CD14-positive monocyte (primary cell): ENCODE results near the gene SFRP4. TPM values are rescaled to one million over a fixed set of nuclear protein-coding genes. Genes with fewer than 3 reads are reported as not detected.

ENCODE experiments used
- DNase-seq, 3 donors: peaks; one replicate each; pipeline ENCODE4 v3.0.0-alpha.2; 2011 to 2022
- H2AFZ ChIP-seq: 2 replicates; pipeline ENCODE4 v1.6.0; 2012; ENCODE audit warnings: mild to moderate bottlenecking, low read depth, low read length, inconsistent platforms; ENCODE audit not compliant: insufficient read depth, poor library complexity, severe bottlenecking
- H3K27ac ChIP-seq, 2 donors: 1 replicate in 1 of 2; 2 replicates in 1 of 2; pipeline ENCODE4 v1.5.1; 2012 to 2013; ENCODE audit warnings: low read length in 2 of 2, control low read depth in 1 of 2, inconsistent platforms in 1 of 2, low read depth in 1 of 2, mild to moderate bottlenecking in 1 of 2
- H3K27me3 ChIP-seq, 2 donors: one replicate each; pipeline versions ENCODE4 v1.6.0 to v1.6.1; 2011 to 2013; ENCODE audit warnings: low read length in 2 of 2; ENCODE audit not compliant: control insufficient read depth in 2 of 2, insufficient read depth in 2 of 2
- H3K36me3 ChIP-seq, 2 donors: replicated peaks in 1 of 2; 1 replicate in 1 of 2; 2 replicates in 1 of 2; pipeline versions ENCODE4 v1.5.1 to v1.6.1; 2012 to 2013; ENCODE audit warnings: low read length in 2 of 2, control low read depth in 1 of 2, inconsistent platforms in 1 of 2, mild to moderate bottlenecking in 1 of 2; ENCODE audit not compliant: insufficient read depth in 2 of 2, control insufficient read depth in 1 of 2
- H3K4me1 ChIP-seq, 2 donors: 1 replicate in 1 of 2; 2 replicates in 1 of 2; pipeline versions ENCODE4 v1.5.1 to v1.6.1; 2012 to 2013; ENCODE audit warnings: low read length in 2 of 2, control low read depth in 1 of 2, inconsistent platforms in 1 of 2, mild to moderate bottlenecking in 1 of 2, moderate library complexity in 1 of 2; ENCODE audit not compliant: insufficient read depth in 2 of 2, control insufficient read depth in 1 of 2
- H3K4me2 ChIP-seq: replicated peaks from 2 replicates; pipeline ENCODE3; 2012; ENCODE audit warnings: low read length, moderate library complexity, mild to moderate bottlenecking; ENCODE audit not compliant: poor library complexity, severe bottlenecking; ENCODE audit errors: extremely low read depth
- H3K4me3 ChIP-seq, 3 experiments: fragments of 200-600 bp in 1 of 3; sonication (generic) in 1 of 3; replicated peaks in 1 of 3; 1 replicate in 2 of 3; 2 replicates in 1 of 3; pipeline ENCODE4 v1.5.1; 2011 to 2013; ENCODE audit warnings: low read length in 3 of 3, mild to moderate bottlenecking in 3 of 3, control low read depth in 2 of 3, low read depth in 2 of 3, inconsistent platforms in 1 of 3, moderate library complexity in 1 of 3
- H3K79me2 ChIP-seq: 2 replicates; pipeline ENCODE4 v1.6.0; 2012; ENCODE audit warnings: mild to moderate bottlenecking, control low read depth, inconsistent platforms, low read length, moderate library complexity; ENCODE audit not compliant: insufficient read depth
- H3K9ac ChIP-seq: 2 replicates; pipeline ENCODE4 v1.6.0; 2017; ENCODE audit warnings: low read length, mild to moderate bottlenecking; ENCODE audit not compliant: insufficient read depth, poor library complexity, severe bottlenecking
- H3K9me3 ChIP-seq, 2 donors: replicated peaks in 1 of 2; 1 replicate in 1 of 2; 2 replicates in 1 of 2; pipeline versions ENCODE4 v1.5.1 to v1.6.1; 2012 to 2013; ENCODE audit warnings: low read length in 2 of 2, control low read depth in 1 of 2; ENCODE audit not compliant: control insufficient read depth in 1 of 2, insufficient read depth in 1 of 2
- H4K20me1 ChIP-seq: 2 replicates; pipeline ENCODE4 v1.6.0; 2012; ENCODE audit warnings: mild to moderate bottlenecking, low read length, control low read depth, moderate library complexity; ENCODE audit not compliant: insufficient read depth
- H3K27ac Mint-ChIP-seq, 7 donors: one replicate each; pipeline ENCODE4 v1.8.0; 2020; ENCODE audit warnings: mild to moderate bottlenecking in 7 of 7, mixed read lengths in 7 of 7, moderate library complexity in 6 of 7, inconsistent platforms in 2 of 7
- H3K27me3 Mint-ChIP-seq, 3 donors: one replicate each; pipeline ENCODE4 v1.8.0; 2021 to 2022; ENCODE audit warnings: low read depth in 3 of 3, mild to moderate bottlenecking in 3 of 3, mixed read lengths in 3 of 3, moderate library complexity in 3 of 3, inconsistent platforms in 1 of 3
- H3K36me3 Mint-ChIP-seq, 2 donors: one replicate each; pipeline ENCODE4 v1.8.0; 2020; ENCODE audit warnings: mixed read lengths in 2 of 2, inconsistent platforms in 1 of 2, mild to moderate bottlenecking in 1 of 2
- H3K4me1 Mint-ChIP-seq: one replicate; pipeline ENCODE4 v1.8.0; 2020; ENCODE audit warnings: mild to moderate bottlenecking, mixed read lengths
- H3K4me3 Mint-ChIP-seq, 2 donors: one replicate each; pipeline ENCODE4 v1.8.0; 2020; ENCODE audit warnings: mild to moderate bottlenecking in 2 of 2, mixed read lengths in 2 of 2, moderate library complexity in 1 of 2
- H3K9me3 Mint-ChIP-seq, 7 donors: one replicate each; pipeline ENCODE4 v1.8.0; 2020 to 2022; ENCODE audit warnings: mixed read lengths in 7 of 7, mild to moderate bottlenecking in 6 of 7, moderate library complexity in 6 of 7, inconsistent platforms in 2 of 7
- CTCF ChIP-seq: fragments of 200-600 bp; IDR thresholded peaks from one replicate; pipeline ENCODE4 v1.8.0; 2022; ENCODE audit warnings: antibody characterized with exemption, mild to moderate bottlenecking
- WGBS: methylation state at CpG from one replicate; pipeline ENCODE4 v1.1.5; 2013; ENCODE audit warnings: missing lambda C conversion rate; ENCODE audit not compliant: insufficient coverage; 5-methylcytosine and 5-hydroxymethylcytosine counted together
- intact Hi-C, 2 donors: fragments of 100-400 bp; cut with micrococcal nuclease; formaldehyde crosslinking; loops; one replicate each; pipeline versions ENCODE4 v1.15.0 to v1.15.1; 2023
- polyA plus RNA-seq, 3 donors: library from polyadenylated mRNA; depleted of rRNA in 1 of 3; unstranded in 2 of 3; stranded (reverse) in 1 of 3; fragments of 300-500 nt in 2 of 3; fragments of >200 nt in 1 of 3; fragmentation: Illumina TruSeq in 2 of 3; gene quantifications; 1 replicate in 2 of 3; 2 replicates in 1 of 3; pipeline ENCODE4 v1.2.3, GENCODE V29; 2012 to 2021

SFRP4 gene
- polyA plus RNA-seq, 3 donors: not detected

- Histone ChIP-seq H2AFZ (no peak overlapping the region), H3K9ac (no peak overlapping the region), H3K36me3 (no peaks in the 10 kb centered on the region), H3K27me3 (no peaks in the 10 kb centered on the region), H3K4me2 (no peak overlapping the region), H3K4me1 (no peaks in the 10 kb centered on the region), H3K27ac (no peak overlapping the region), H3K9me3 (peaks cover 0 to under 1% of the 10 kb centered on the region in 2 donors), H3K4me3 (no peak overlapping the region), H4K20me1 (no peaks in the 10 kb centered on the region), H3K79me2 (no peaks in the 10 kb centered on the region)
- Mint-ChIP-seq H3K27ac (no peak overlapping the region), H3K4me1 (no peaks in the 10 kb centered on the region), H3K27me3 (peaks cover 0 to 1% (median 0%) of the 10 kb centered on the region in 3 donors), H3K9me3 (peaks cover 0 to 10% (median 2%) of the 10 kb centered on the region in 7 donors), H3K4me3 (no peak overlapping the region), H3K36me3 (no peaks in the 10 kb centered on the region)
- 90% methylated on average over 8 of the region's 12 CpGs for WGBS
- no peak for DNase-seq
- intact Hi-C loops: no loop called here
- no peak for TF ChIP-seq CTCF
Measured at GRCh38 chr7:37942934-37943610, 26.5 kb upstream of the SFRP4 start.

- Mint-ChIP-seq H3K27me3 (peaks cover 0 to 1% (median 0%) of the 10 kb centered on the region in 3 donors), H3K27ac (no peak overlapping the region), H3K36me3 (peaks cover 2 to 3% of the 10 kb centered on the region in 2 donors), H3K4me1 (no peaks in the 10 kb centered on the region), H3K9me3 (peaks cover 4 to 17% (median 10%) of the 10 kb centered on the region in 7 donors), H3K4me3 (no peak overlapping the region)
- no peak overlapping the region for H3K4me2 ChIP-seq
- no peak overlapping the region for H3K9ac ChIP-seq
- no peaks in the 10 kb centered on the region for H3K36me3 ChIP-seq
- H3K4me1 ChIP-seq: no peaks in the 10 kb centered on the region
- H3K4me3 ChIP-seq: no peak overlapping the region
- H3K27ac ChIP-seq: no peak overlapping the region
- H2AFZ ChIP-seq: no peak overlapping the region
- H3K79me2 ChIP-seq: no peaks in the 10 kb centered on the region
- intact Hi-C loops: no loop called here
- DNase-seq: no peak
- H3K9me3 ChIP-seq: peaks cover 5 to 6% of the 10 kb centered on the region in 2 donors
- no peak for TF ChIP-seq CTCF
- WGBS: no CpG with 5 or more reads among the region's 9 CpGs
- no peaks in the 10 kb centered on the region for H4K20me1 ChIP-seq
- no peaks in the 10 kb centered on the region for H3K27me3 ChIP-seq
Measured at GRCh38 chr7:37933018-37933566, 16.5 kb upstream of the SFRP4 start.
